Smooth muscle cell (in vitro differentiated cells): ENCODE measurements around the gene PTPRCAP. TPM values are rescaled to one million over a fixed set of nuclear protein-coding genes. Genes with fewer than 3 reads are reported as not detected.

ENCODE experiments used
- DNase-seq: peaks from one replicate; lab custom pipeline; 2025; ENCODE audit not compliant: unreplicated experiment; lab: John Stamatoyannopoulos, UW
- H2AFZ ChIP-seq: fragments of 200-600 bp; sonication (generic); 2 replicates; pipeline ENCODE4 v1.6.0; 2016; ENCODE audit warnings: antibody characterized with exemption, low read depth, mild to moderate bottlenecking
- H3F3A ChIP-seq: fragments of 200-600 bp; sonication (generic); 2 replicates; pipeline ENCODE4 v1.6.0; 2017; ENCODE audit warnings: antibody characterized with exemption, low read depth
- H3K27ac ChIP-seq: fragments of 200-600 bp; sonication (generic); 2 replicates; pipeline ENCODE4 v1.5.1; 2016; ENCODE audit warnings: low read depth, mild to moderate bottlenecking
- H3K27me3 ChIP-seq: fragments of 200-600 bp; sonication (generic); 2 replicates; pipeline ENCODE4 v1.6.1; 2016; ENCODE audit warnings: low read depth, mild to moderate bottlenecking
- H3K36me3 ChIP-seq: fragments of 200-600 bp; sonication (generic); 2 replicates; pipeline ENCODE4 v1.5.1; 2016; ENCODE audit warnings: low read depth
- H3K4me1 ChIP-seq: fragments of 200-600 bp; sonication (generic); 2 replicates; pipeline ENCODE4 v1.5.1; 2016; ENCODE audit warnings: low read depth
- H3K4me2 ChIP-seq: fragments of 200-600 bp; sonication (generic); 2 replicates; pipeline ENCODE4 v1.6.0; 2016; ENCODE audit warnings: mild to moderate bottlenecking
- H3K4me3 ChIP-seq: fragments of 200-600 bp; sonication (generic); 2 replicates; pipeline ENCODE4 v1.5.1; 2016; ENCODE audit warnings: mild to moderate bottlenecking
- H3K79me2 ChIP-seq: fragments of 200-600 bp; sonication (generic); 2 replicates; pipeline ENCODE4 v1.6.0; 2016; ENCODE audit warnings: low read depth, mild to moderate bottlenecking
- H3K9ac ChIP-seq: fragments of 200-600 bp; sonication (generic); 2 replicates; pipeline ENCODE4 v1.6.0; 2016; ENCODE audit warnings: low read depth
- H3K9me3 ChIP-seq: fragments of 200-600 bp; sonication (generic); replicated peaks from 2 replicates; pipeline ENCODE4 v1.5.1; 2016; ENCODE audit warnings: low read depth
- H4K20me1 ChIP-seq: fragments of 200-600 bp; sonication (generic); 2 replicates; pipeline ENCODE4 v1.6.0; 2016; ENCODE audit warnings: low read depth
- WGBS: methylation state at CpG from one replicate; pipeline ENCODE4 v1.1.7; 2016; ENCODE audit warnings: low lambda C conversion rate; 5-methylcytosine and 5-hydroxymethylcytosine counted together
- polyA plus RNA-seq: library from polyadenylated mRNA; unstranded; fragments of >200 nt; fragmentation: Nextera tagmentation; extraction: Ambion mirVana; gene quantifications from 2 replicates; pipeline ENCODE4 v1.2.1, GENCODE V29; 2016
- total RNA-seq: library from RNA; depleted of rRNA; stranded (reverse); fragments of >200 nt; gene quantifications from 2 replicates; pipeline ENCODE4 v1.2.3, GENCODE V29; 2014
- TF ChIP-seq, protein P1 (sequence below): fragments of 200-600 bp; sonication (generic); IDR thresholded peaks from 2 replicates; pipeline ENCODE4 v1.5.1; 2017; ENCODE audit warnings: borderline replicate concordance, mild to moderate bottlenecking, antibody characterized with exemption; ENCODE audit not compliant: insufficient read depth, poor library complexity, severe bottlenecking

The PTPRCAP gene
- total and polyA plus RNA-seq, 2 experiments from 2014 or later, result 1.1 TPM; not detected in 1

DNA sequence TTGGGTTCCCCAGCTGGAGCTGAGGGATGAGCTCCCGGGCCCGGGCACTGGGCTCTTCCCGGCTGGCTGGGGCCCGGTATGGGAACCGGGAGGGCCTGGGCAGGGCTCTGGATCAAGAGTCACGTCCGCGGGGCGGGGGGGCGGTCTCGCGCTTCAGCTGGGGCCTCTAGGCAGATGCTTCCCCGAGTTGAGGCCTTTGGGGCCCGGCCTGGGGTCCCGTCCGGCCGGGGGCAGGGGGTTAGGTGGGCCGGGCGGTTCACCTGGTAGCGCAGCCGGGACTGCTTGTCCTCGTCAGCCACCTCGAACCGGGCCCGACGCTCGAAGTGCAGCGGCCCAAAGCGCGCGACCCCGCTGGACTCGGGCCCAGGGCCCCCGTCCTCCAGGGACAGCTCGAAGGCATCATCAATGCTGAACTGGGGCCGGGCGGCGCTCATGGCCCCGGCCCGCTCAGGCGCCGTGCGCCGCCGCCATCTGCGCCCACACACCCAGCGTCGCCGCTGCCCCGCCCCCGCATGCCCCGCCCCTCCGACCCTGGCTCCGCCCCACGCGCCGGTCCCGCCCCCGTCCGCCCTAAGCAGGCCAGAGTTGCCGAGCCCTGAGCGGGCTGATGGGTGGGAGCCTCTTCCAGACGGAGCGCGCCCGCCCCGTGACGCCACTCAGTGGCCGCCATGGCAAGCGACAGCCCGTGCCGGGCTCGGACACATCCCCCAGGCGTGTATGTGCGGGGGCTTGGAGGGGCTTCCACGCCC, 31.5 kb upstream of the PTPRCAP start, which contains the start of gene TMEM134:
TSS of gene TMEM134 (minus strand) at position 493 of the 749 bp plus-strand sequence. CDS start at position 434, 59 bp downstream.
- no peaks in the 10 kb centered on the region for H4K20me1 ChIP-seq
- H3K79me2 ChIP-seq, result peaks cover 4% of the 10 kb centered on the region
- H3K36me3 ChIP-seq, result no peaks in the 10 kb centered on the region
- H3K27me3 ChIP-seq, result no peaks in the 10 kb centered on the region
- peak within 1 kb of the TSS; percentile 89 for H3K9ac ChIP-seq
- no peaks in the 10 kb centered on the region for H3F3A ChIP-seq
- peak; percentile 86 for DNase-seq
- WGBS, result under 1% methylated on average over 32 of the region's 76 CpGs
- no peaks in the 10 kb centered on the region for H3K9me3 ChIP-seq
- peaks cover 4% of the 10 kb centered on the region for H3K4me1 ChIP-seq
- H3K4me2 ChIP-seq, result peak within 1 kb of the TSS; percentile 97
- TF ChIP-seq, protein P1, sequence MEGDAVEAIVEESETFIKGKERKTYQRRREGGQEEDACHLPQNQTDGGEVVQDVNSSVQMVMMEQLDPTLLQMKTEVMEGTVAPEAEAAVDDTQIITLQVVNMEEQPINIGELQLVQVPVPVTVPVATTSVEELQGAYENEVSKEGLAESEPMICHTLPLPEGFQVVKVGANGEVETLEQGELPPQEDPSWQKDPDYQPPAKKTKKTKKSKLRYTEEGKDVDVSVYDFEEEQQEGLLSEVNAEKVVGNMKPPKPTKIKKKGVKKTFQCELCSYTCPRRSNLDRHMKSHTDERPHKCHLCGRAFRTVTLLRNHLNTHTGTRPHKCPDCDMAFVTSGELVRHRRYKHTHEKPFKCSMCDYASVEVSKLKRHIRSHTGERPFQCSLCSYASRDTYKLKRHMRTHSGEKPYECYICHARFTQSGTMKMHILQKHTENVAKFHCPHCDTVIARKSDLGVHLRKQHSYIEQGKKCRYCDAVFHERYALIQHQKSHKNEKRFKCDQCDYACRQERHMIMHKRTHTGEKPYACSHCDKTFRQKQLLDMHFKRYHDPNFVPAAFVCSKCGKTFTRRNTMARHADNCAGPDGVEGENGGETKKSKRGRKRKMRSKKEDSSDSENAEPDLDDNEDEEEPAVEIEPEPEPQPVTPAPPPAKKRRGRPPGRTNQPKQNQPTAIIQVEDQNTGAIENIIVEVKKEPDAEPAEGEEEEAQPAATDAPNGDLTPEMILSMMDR, result peak; percentile 32
- H3K4me3 ChIP-seq, result peak within 1 kb of the TSS; percentile 78
- H3K27ac ChIP-seq, result peak within 1 kb of the TSS; percentile 86
- H2AFZ ChIP-seq, result peak within 1 kb of the TSS; percentile 96

DNA sequence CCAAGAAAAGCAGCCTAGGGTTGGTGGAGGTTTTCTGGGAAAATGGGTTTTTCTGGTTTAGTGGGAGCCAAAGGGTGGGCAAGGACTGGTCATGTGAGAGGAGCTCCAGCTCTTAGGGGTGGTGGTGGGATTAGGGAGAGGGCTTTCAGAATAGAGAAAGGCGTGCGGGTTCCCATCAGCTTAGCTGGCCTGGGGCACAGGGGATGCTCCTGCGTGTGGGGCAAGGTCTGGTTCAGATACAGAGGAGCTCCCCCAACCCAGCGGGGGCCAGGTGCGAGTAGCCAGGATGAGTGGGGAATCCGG, 30.9 kb upstream of the PTPRCAP start:
- WGBS, result 9% methylated on average over 6 of the region's 6 CpGs
- Histone ChIP-seq H3F3A (no peaks in the 10 kb centered on the region), H3K9me3 (no peaks in the 10 kb centered on the region), H3K79me2 (peaks cover 4% of the 10 kb centered on the region), H3K9ac (peak overlapping the region; percentile 87), H3K27me3 (no peaks in the 10 kb centered on the region), H3K4me3 (peak overlapping the region; percentile 78), H4K20me1 (no peaks in the 10 kb centered on the region), H3K27ac (peak overlapping the region; percentile 86), H2AFZ (peak overlapping the region; percentile 59), H3K36me3 (no peaks in the 10 kb centered on the region), H3K4me1 (peaks cover 4% of the 10 kb centered on the region), H3K4me2 (peak overlapping the region; percentile 92)
- TF ChIP-seq, protein P1, result no peak
- DNase-seq, result no peak

DNA sequence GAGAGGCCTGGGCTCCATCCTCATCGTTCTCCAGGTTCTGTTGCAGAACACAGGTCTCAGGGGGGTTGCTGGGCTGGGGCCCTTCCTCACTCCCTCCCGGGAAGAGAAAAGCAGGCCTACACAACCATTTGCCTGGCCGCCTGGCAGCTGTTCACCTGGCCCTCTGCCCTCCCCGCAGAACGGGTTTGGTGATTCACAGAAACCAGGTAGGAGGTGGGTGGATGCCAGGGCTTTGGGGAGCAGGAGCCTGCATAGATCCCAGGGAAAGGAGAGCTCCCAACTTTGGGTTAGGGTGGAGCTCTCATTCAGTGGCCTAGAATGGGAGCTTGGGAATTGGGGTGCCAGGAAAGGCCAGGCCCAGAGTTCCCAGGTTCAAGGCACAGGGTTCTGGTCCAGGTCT, 30.6 kb upstream of the PTPRCAP start:
- Histone ChIP-seq H2AFZ (no peak overlapping the region), H3K4me2 (peak overlapping the region; percentile 92), H3K9me3 (no peaks in the 10 kb centered on the region), H3K79me2 (peaks cover 4% of the 10 kb centered on the region), H3K4me3 (peak overlapping the region; percentile 78), H3K27me3 (no peaks in the 10 kb centered on the region), H3K4me1 (peaks cover 4% of the 10 kb centered on the region), H4K20me1 (no peaks in the 10 kb centered on the region), H3F3A (no peaks in the 10 kb centered on the region), H3K9ac (peak overlapping the region; percentile 87), H3K36me3 (no peaks in the 10 kb centered on the region), H3K27ac (peak overlapping the region; percentile 86)
- WGBS, result 63% methylated on average over 5 of the region's 5 CpGs
- no peak for DNase-seq
- TF ChIP-seq, protein P1, result no peak
